Testis (tissue), 3 donors: Measurements from ENCODE around the gene TCIRG1. TPM values are rescaled to one million over a fixed set of nuclear protein-coding genes. Genes with fewer than 3 reads are reported as not detected.

Experiments
- DNase-seq: peaks from one replicate; pipeline ENCODE4 v3.0.0-alpha.2; 2019
- H3K27ac ChIP-seq, 2 donors: fragments of 200-600 bp; sonication (generic); one replicate each; pipeline ENCODE4 v1.5.1; 2019
- H3K27me3 ChIP-seq: fragments of 200-600 bp; sonication (generic); one replicate; pipeline ENCODE4 v1.5.1; 2019
- H3K36me3 ChIP-seq: fragments of 200-600 bp; sonication (generic); one replicate; pipeline ENCODE4 v1.5.1; 2017; ENCODE audit warnings: low read depth; ENCODE audit errors: missing control alignments
- H3K4me1 ChIP-seq: fragments of 200-600 bp; sonication (generic); one replicate; pipeline ENCODE4 v1.5.1; 2019
- H3K4me3 ChIP-seq, 2 donors: fragments of 200-600 bp; sonication (generic); one replicate each; pipeline ENCODE4 v1.5.1; 2017 to 2019
- H3K9me3 ChIP-seq: fragments of 200-600 bp; sonication (generic); one replicate; pipeline ENCODE4 v1.5.1; 2017
- POLR2A ChIP-seq: fragments of 450-650 bp; IDR thresholded peaks from one replicate; pipeline ENCODE4 v1.6.1; 2017; ENCODE audit warnings: antibody characterized with exemption, mild to moderate bottlenecking, moderate library complexity
- WGBS, 2 donors: methylation state at CpG; one replicate each; pipeline ENCODE4 v1.1.5; 2018; 5-methylcytosine and 5-hydroxymethylcytosine counted together
- intact Hi-C: fragments of 100-400 bp; cut with DNase I; formaldehyde crosslinking; loops from one replicate; pipeline ENCODE4 v1.15.1; 2023; ENCODE audit warnings: low total_unique reads
- polyA plus RNA-seq: library from polyadenylated mRNA; stranded (reverse); fragments of 350-450 nt; fragmentation: Illumina TruSeq; extraction: RNeasy Lipid Tissue Mini Kit (QIAGEN cat#74804); gene quantifications from one replicate; pipeline ENCODE4 v1.2.3, GENCODE V29; 2014; ENCODE audit warnings: low read depth, low replicate concordance; ENCODE audit not compliant: insufficient read depth
- total RNA-seq, 2 donors: library from RNA; depleted of rRNA; stranded (reverse); fragments of >200 nt; gene quantifications; one replicate each; pipeline ENCODE4 v1.2.3, GENCODE V29; 2016
- TF ChIP-seq, protein P1 (sequence below), 3 experiments: fragments of 450-650 bp in 2 of 3; fragments of 200-600 bp in 1 of 3; sonication (generic) in 1 of 3; IDR thresholded peaks; one replicate each; pipeline ENCODE4 v1.5.1; 2016 to 2019; ENCODE audit warnings: antibody characterized with exemption in 3 of 3, mild to moderate bottlenecking in 2 of 3, moderate library complexity in 1 of 3

The TCIRG1 gene
- total and polyA plus RNA-seq, 3 donors from 2014 or later, result 22.2 to 53.6 (median 52.8) TPM

- Histone ChIP-seq H3K27me3 (no peaks in the 10 kb centered on the region), H3K4me1 (peaks cover 11% of the 10 kb centered on the region), H3K27ac (peak overlapping the region; percentile 18 to 75), H3K36me3 (no peaks in the 10 kb centered on the region), H3K4me3 (no peak overlapping the region), H3K9me3 (no peaks in the 10 kb centered on the region)
- no peak for TF ChIP-seq POLR2A
- TF ChIP-seq, protein P1, sequence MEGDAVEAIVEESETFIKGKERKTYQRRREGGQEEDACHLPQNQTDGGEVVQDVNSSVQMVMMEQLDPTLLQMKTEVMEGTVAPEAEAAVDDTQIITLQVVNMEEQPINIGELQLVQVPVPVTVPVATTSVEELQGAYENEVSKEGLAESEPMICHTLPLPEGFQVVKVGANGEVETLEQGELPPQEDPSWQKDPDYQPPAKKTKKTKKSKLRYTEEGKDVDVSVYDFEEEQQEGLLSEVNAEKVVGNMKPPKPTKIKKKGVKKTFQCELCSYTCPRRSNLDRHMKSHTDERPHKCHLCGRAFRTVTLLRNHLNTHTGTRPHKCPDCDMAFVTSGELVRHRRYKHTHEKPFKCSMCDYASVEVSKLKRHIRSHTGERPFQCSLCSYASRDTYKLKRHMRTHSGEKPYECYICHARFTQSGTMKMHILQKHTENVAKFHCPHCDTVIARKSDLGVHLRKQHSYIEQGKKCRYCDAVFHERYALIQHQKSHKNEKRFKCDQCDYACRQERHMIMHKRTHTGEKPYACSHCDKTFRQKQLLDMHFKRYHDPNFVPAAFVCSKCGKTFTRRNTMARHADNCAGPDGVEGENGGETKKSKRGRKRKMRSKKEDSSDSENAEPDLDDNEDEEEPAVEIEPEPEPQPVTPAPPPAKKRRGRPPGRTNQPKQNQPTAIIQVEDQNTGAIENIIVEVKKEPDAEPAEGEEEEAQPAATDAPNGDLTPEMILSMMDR (IDR thresholded peaks at IDR 0.05), result no peak
- 91 to 95% methylated on average over 13 to 16 of the region's 16 CpGs for WGBS, 2 donors
- intact Hi-C loops, result no loop called here
- DNase-seq, result no peak
These were observed 27.5 kb upstream of the TCIRG1 start for GRCh38 chr11:68011051-68011943.

DNA sequence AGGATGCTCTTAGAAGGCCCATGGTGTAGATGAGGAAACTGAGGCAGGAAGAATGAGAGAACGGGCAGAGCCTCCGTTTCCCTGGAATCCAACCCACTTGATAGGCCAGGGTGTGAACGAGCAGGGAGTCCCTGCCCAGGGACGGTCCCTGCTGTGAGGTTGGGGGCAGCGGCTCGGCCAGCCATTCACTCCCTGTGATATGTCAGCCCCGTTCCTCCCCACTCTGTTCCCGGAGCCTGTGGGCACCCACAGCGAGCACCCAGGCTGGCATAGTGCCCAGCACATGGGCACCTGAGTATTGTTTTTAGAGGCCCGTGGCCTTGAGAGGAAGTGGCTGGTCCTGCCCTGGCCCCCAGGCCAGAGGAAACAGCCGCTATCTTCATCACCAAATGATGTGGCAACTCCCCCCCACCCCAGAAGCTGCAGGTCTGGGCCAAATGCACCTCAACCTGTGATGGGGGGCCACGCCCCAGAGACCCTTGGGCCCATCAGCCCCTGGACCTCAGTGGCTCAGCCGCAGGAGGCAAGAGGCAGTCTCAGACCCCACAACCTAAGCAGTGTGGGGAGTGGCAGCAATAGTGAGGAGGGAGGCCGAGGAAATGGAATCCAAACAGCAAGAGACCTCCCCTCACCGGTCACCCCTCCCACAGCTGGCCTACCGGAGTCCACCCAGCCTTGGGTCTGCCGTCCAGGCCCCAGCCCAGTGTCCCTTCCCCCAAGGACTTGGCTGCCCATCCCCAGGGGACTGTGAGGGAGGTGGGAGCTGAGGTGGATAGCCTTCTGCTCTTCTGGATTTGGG lies 26.6 kb upstream of the TCIRG1 start:
- no peaks in the 10 kb centered on the region for H3K36me3 ChIP-seq
- WGBS, 2 donors, result 73 to 83% methylated on average over 6 to 17 of the region's 17 CpGs
- no peaks in the 10 kb centered on the region for H3K27me3 ChIP-seq
- H3K4me1 ChIP-seq, result peaks cover 20% of the 10 kb centered on the region
- no peak overlapping the region for H3K27ac ChIP-seq
- intact Hi-C loops, result no loop called here
- no peak for DNase-seq
- H3K4me3 ChIP-seq, result no peak overlapping the region
- no peaks in the 10 kb centered on the region for H3K9me3 ChIP-seq
- TF ChIP-seq POLR2A, result no peak
- TF ChIP-seq, protein P1 (IDR thresholded peaks at IDR 0.05), result no peak

GRCh38 chr11:68012843-68013610 lies 25.8 kb upstream of the TCIRG1 start:
- TF ChIP-seq, protein P1 (IDR thresholded peaks at IDR 0.05), result no peak
- TF ChIP-seq POLR2A, result no peak
- 54 to 79% methylated on average over 6 to 16 of the region's 16 CpGs for WGBS, 2 donors
- DNase-seq, result no peak
- intact Hi-C loops, result no loop called here
- H3K36me3 ChIP-seq, result no peaks in the 10 kb centered on the region
- H3K27me3 ChIP-seq, result no peaks in the 10 kb centered on the region
- H3K4me3 ChIP-seq, result no peak overlapping the region
- H3K4me1 ChIP-seq, result peaks cover 27% of the 10 kb centered on the region
- no peak overlapping the region for H3K27ac ChIP-seq
- H3K9me3 ChIP-seq, result no peaks in the 10 kb centered on the region

- Histone ChIP-seq H3K27me3 (no peaks in the 10 kb centered on the region), H3K9me3 (no peaks in the 10 kb centered on the region), H3K36me3 (no peaks in the 10 kb centered on the region), H3K4me3 (no peak overlapping the region), H3K4me1 (peaks cover 27% of the 10 kb centered on the region), H3K27ac (no peak overlapping the region)
- intact Hi-C loops, result no loop called here
- TF ChIP-seq, protein P1 (IDR thresholded peaks at IDR 0.05), result no peak
- no peak for TF ChIP-seq POLR2A
- DNase-seq, result no peak
- 82 to 94% methylated on average over 13 to 14 of the region's 14 CpGs for WGBS, 2 donors
These were observed 25.1 kb upstream of the TCIRG1 start for GRCh38 chr11:68013611-68014156.
